Transverse colon (tissue), 4 donors: ENCODE data around the gene HMX3. TPM values are rescaled to one million over a fixed set of nuclear protein-coding genes. Genes with fewer than 3 reads are reported as not detected.

ENCODE experiments used
- DNase-seq: peaks from one replicate; pipeline ENCODE4 v3.0.0-alpha.2; 2019
- H3K27ac ChIP-seq, 4 donors: fragments of 200-600 bp; sonication (generic); 2 replicates each; pipeline ENCODE4 v1.5.1; 2016 to 2018; ENCODE audit warnings: inconsistent platforms in 4 of 4
- H3K27me3 ChIP-seq: fragments of 200-600 bp; sonication (generic); 2 replicates; pipeline ENCODE4 v1.5.1; 2017; ENCODE audit warnings: inconsistent platforms
- H3K36me3 ChIP-seq, 4 donors: fragments of 200-600 bp; sonication (generic); 2 replicates each; pipeline ENCODE4 v1.5.1; 2017 to 2019; ENCODE audit warnings: inconsistent platforms in 4 of 4
- H3K4me1 ChIP-seq, 4 donors: fragments of 200-600 bp; sonication (generic); 2 replicates each; pipeline ENCODE4 v1.5.1; 2017 to 2020; ENCODE audit warnings: inconsistent platforms in 4 of 4
- H3K4me3 ChIP-seq, 4 donors: fragments of 200-600 bp; sonication (generic); 1 replicate in 1 of 4; 2 replicates in 3 of 4; pipeline versions ENCODE4 v1.5.1 to v1.6.1; 2017 to 2019; ENCODE audit warnings: inconsistent platforms in 4 of 4
- H3K9me3 ChIP-seq, 2 donors: fragments of 200-600 bp; sonication (generic); 2 replicates each; pipeline ENCODE4 v1.5.1; 2017 to 2019; ENCODE audit warnings: inconsistent platforms in 2 of 2
- EP300 ChIP-seq: sonication (generic); formaldehyde crosslinking; IDR thresholded peaks from one replicate; pipeline ENCODE4 v1.6.1; 2017; ENCODE audit warnings: antibody characterized with exemption, low read depth
- POLR2A ChIP-seq: fragments of 450-650 bp; IDR thresholded peaks from one replicate; pipeline ENCODE4 v1.6.1; 2016; ENCODE audit warnings: antibody characterized with exemption, mild to moderate bottlenecking, moderate library complexity
- POLR2AphosphoS5 ChIP-seq, 3 donors: sonication (generic); formaldehyde crosslinking; IDR thresholded peaks; one replicate each; pipeline ENCODE4 v1.6.1; 2016; ENCODE audit warnings: antibody characterized with exemption in 3 of 3
- WGBS, 2 donors: methylation state at CpG; one replicate each; pipeline ENCODE4 v1.1.5; 2018; ENCODE audit warnings: low coverage in 1 of 2; 5-methylcytosine and 5-hydroxymethylcytosine counted together
- in situ Hi-C, 4 donors: fragments of 200-750 bp; cut with MboI; loops; one replicate each; pipeline versions ENCODE4 v1.15.0 to v1.15.1; 2017; ENCODE audit warnings: low sequenced_read_pairs in 3 of 4, low pct_ligation_motif_present in 1 of 4, low pct_unique_long_range_greater_than_20kb in 1 of 4
- intact Hi-C: fragments of 100-400 bp; cut with DNase I; formaldehyde crosslinking; loops from one replicate; pipeline ENCODE4 v1.15.1; 2023; ENCODE audit warnings: low total_unique reads
- total RNA-seq, 4 donors: library from RNA; depleted of rRNA; stranded (reverse); fragments of >200 nt; gene quantifications; one replicate each; pipeline ENCODE4 v1.1.0, GENCODE V29; 2016
- TF ChIP-seq, protein P1 (sequence below), 5 experiments: fragments of 200-600 bp in 3 of 5; fragments of 450-650 bp in 2 of 5; sonication (generic) in 3 of 5; IDR thresholded peaks; 1 replicate in 2 of 5; 2 replicates in 3 of 5; pipeline ENCODE4 v1.5.1; 2016 to 2017; ENCODE audit warnings: antibody characterized with exemption in 5 of 5, inconsistent platforms in 3 of 5, mild to moderate bottlenecking in 2 of 5, moderate library complexity in 1 of 5

The HMX3 gene
- total RNA-seq, 4 donors from 2014 or later: 1.2 to 1.7 TPM; not detected in 2

GRCh38 chr10:123109466-123109865, 26.3 kb upstream of the HMX3 start:
- no peak for DNase-seq

GRCh38 chr10:123117644-123118417, 17.9 kb upstream of the HMX3 start:
- Histone ChIP-seq H3K9me3 (no peaks in the 10 kb centered on the region), H3K27me3 (peaks cover 44% of the 10 kb centered on the region), H3K4me1 (no peaks in the 10 kb centered on the region), H3K4me3 (no peak overlapping the region), H3K27ac (no peak overlapping the region), H3K36me3 (no peaks in the 10 kb centered on the region)
- TF ChIP-seq POLR2AphosphoS5 (IDR thresholded peaks at IDR 0.05) (no peak), POLR2A (no peak), EP300 (no peak)
- TF ChIP-seq, protein P1, sequence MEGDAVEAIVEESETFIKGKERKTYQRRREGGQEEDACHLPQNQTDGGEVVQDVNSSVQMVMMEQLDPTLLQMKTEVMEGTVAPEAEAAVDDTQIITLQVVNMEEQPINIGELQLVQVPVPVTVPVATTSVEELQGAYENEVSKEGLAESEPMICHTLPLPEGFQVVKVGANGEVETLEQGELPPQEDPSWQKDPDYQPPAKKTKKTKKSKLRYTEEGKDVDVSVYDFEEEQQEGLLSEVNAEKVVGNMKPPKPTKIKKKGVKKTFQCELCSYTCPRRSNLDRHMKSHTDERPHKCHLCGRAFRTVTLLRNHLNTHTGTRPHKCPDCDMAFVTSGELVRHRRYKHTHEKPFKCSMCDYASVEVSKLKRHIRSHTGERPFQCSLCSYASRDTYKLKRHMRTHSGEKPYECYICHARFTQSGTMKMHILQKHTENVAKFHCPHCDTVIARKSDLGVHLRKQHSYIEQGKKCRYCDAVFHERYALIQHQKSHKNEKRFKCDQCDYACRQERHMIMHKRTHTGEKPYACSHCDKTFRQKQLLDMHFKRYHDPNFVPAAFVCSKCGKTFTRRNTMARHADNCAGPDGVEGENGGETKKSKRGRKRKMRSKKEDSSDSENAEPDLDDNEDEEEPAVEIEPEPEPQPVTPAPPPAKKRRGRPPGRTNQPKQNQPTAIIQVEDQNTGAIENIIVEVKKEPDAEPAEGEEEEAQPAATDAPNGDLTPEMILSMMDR (IDR thresholded peaks at IDR 0.05): no peak
- in situ Hi-C loops: no loop called here
- WGBS, 2 donors: 27 to 29% methylated on average over 5 to 25 of the region's 26 CpGs
- no peak for DNase-seq
- intact Hi-C loops: no loop called here

More at GRCh38 chr10:123109466-123109865, 26.3 kb upstream of the HMX3 start:
- 71 to 97% methylated on average over 5 to 7 of the region's 7 CpGs for WGBS, 2 donors
- TF ChIP-seq EP300: no peak
- TF ChIP-seq, protein P1 (IDR thresholded peaks at IDR 0.05): no peak
- no peak for TF ChIP-seq POLR2AphosphoS5 (IDR thresholded peaks at IDR 0.05)
- no peak for TF ChIP-seq POLR2A
- H3K4me3 ChIP-seq: no peak overlapping the region
- H3K27me3 ChIP-seq: no peaks in the 10 kb centered on the region
- H3K36me3 ChIP-seq: no peaks in the 10 kb centered on the region
- no peak overlapping the region for H3K27ac ChIP-seq
- in situ Hi-C loops (no loop called here), intact Hi-C loops (no loop called here)
- H3K9me3 ChIP-seq: no peaks in the 10 kb centered on the region
- no peaks in the 10 kb centered on the region for H3K4me1 ChIP-seq

DNA sequence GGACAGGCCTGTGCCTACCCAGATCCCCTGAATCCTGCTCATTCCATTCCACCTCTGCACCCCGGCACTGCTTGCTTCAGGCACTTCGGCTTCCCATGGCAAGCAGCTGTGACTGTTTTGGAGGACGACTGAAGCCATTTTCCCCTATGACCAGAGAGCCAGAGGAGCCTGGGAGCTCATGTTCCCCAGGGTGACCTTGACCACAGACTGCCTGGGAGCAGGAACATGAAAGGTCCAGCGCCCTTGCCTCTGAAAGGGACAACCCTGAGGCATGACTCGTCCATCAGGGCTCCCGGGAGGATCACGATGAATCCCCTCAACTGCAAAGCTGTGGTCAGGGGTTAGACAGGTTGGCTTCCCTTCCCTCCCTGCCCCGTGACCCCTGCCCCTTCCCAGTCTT, 16.7 kb upstream of the HMX3 start:
- Histone ChIP-seq H3K4me3 (no peak overlapping the region), H3K9me3 (no peaks in the 10 kb centered on the region), H3K27me3 (peaks cover 47% of the 10 kb centered on the region), H3K27ac (no peak overlapping the region), H3K4me1 (no peaks in the 10 kb centered on the region), H3K36me3 (no peaks in the 10 kb centered on the region)
- WGBS, 2 donors: 88% methylated on average over 7 of the region's 8 CpGs; no CpG with 5 or more reads in 1 of the 2 donors
- in situ Hi-C loops: no loop called here
- no peak for DNase-seq
- intact Hi-C loops: no loop called here
- TF ChIP-seq POLR2A (no peak), EP300 (no peak), POLR2AphosphoS5 (IDR thresholded peaks at IDR 0.05) (no peak)
- TF ChIP-seq, protein P1 (IDR thresholded peaks at IDR 0.05): no peak

- no peak overlapping the region for H3K4me3 ChIP-seq
- H3K9me3 ChIP-seq: no peaks in the 10 kb centered on the region
- 73% methylated on average over 5 of the region's 5 CpGs; no CpG with 5 or more reads in 1 of the 2 donors for WGBS, 2 donors
- DNase-seq: no peak
- intact Hi-C loops (no loop called here), in situ Hi-C loops (loop anchor here (10.0 to 25.0 kb wide), 2 partner anchors 436 to 439 kb away; no protein-coding TSS in a partner anchor)
- no peaks in the 10 kb centered on the region for H3K36me3 ChIP-seq
- H3K4me1 ChIP-seq: no peaks in the 10 kb centered on the region
- peaks cover 68% of the 10 kb centered on the region for H3K27me3 ChIP-seq
- TF ChIP-seq EP300 (no peak), POLR2A (no peak), POLR2AphosphoS5 (IDR thresholded peaks at IDR 0.05) (no peak)
- TF ChIP-seq, protein P1 (IDR thresholded peaks at IDR 0.05): no peak
- no peak overlapping the region for H3K27ac ChIP-seq
These were observed 9.5 kb upstream of the HMX3 start for GRCh38 chr10:123126246-123126645.
